Head of caudate nucleus (tissue), 42 donors: ENCODE measurements around the gene CACNA1D.

ENCODE experiments used
- DNase-seq, 42 donors: peaks; one replicate each; pipeline versions ENCODE4 v3.0.0 to v3.0.0-alpha.2; 2020 to 2021; ENCODE audit warnings: mixed read lengths in 7 of 42
- intact Hi-C: fragments of 100-400 bp; cut with DNase I; formaldehyde crosslinking; loops from one replicate; pipeline ENCODE4 v1.15.0; 2022

CACNA1D gene

GRCh38 chr3:53748512-53749271 is 254.3 kb downstream of the CACNA1D start:
- intact Hi-C loops: no loop called here
- peak in 1 of 42 donors; percentile 16 for DNase-seq

- DNase-seq: no peak
- intact Hi-C loops: no loop called here
Observed at GRCh38 chr3:53749448-53749847, 255.0 kb downstream of the CACNA1D start.

GRCh38 chr3:53750253-53751210 is 256.1 kb downstream of the CACNA1D start:
- peak in 4 of 42 donors; percentile 16 to 38 (median 16) for DNase-seq
- intact Hi-C loops: no loop called here

GRCh38 chr3:53753518-53754183 is 259.2 kb downstream of the CACNA1D start:
- intact Hi-C loops: no loop called here
- no peak for DNase-seq

GRCh38 chr3:53754325-53754724 is 259.9 kb downstream of the CACNA1D start:
- DNase-seq: peak in 13 of 42 donors; percentile 9 to 57 (median 29)
- intact Hi-C loops: no loop called here

- intact Hi-C loops: no loop called here
- no peak for DNase-seq
Observed at GRCh38 chr3:53758846-53759245, 264.4 kb downstream of the CACNA1D start.

GRCh38 chr3:53763353-53763752 is 268.9 kb downstream of the CACNA1D start:
- DNase-seq: no peak
- intact Hi-C loops: no loop called here

- intact Hi-C loops: no loop called here
- DNase-seq: no peak
Observed at GRCh38 chr3:53764026-53764775, 269.8 kb downstream of the CACNA1D start.

GRCh38 chr3:53765753-53766152 is 271.3 kb downstream of the CACNA1D start:
- no peak for DNase-seq
- intact Hi-C loops: no loop called here

- intact Hi-C loops: no loop called here
- no peak for DNase-seq
Observed at GRCh38 chr3:53766706-53767105, 272.3 kb downstream of the CACNA1D start.

- DNase-seq: no peak
- intact Hi-C loops: no loop called here
Observed at GRCh38 chr3:53768478-53769459, 274.4 kb downstream of the CACNA1D start.

GRCh38 chr3:53772562-53772961 is 278.2 kb downstream of the CACNA1D start:
- DNase-seq: no peak
- intact Hi-C loops: no loop called here

GRCh38 chr3:53773021-53773436 is 278.6 kb downstream of the CACNA1D start:
- no peak for DNase-seq
- intact Hi-C loops: no loop called here

- peak in 30 of 42 donors; percentile 12 to 70 (median 40) for DNase-seq
- intact Hi-C loops: no loop called here
Observed at GRCh38 chr3:53773611-53774368, 279.4 kb downstream of the CACNA1D start.

- no peak for DNase-seq
- intact Hi-C loops: no loop called here
Observed at GRCh38 chr3:53774414-53774813, 280.0 kb downstream of the CACNA1D start.

- intact Hi-C loops: no loop called here
- no peak for DNase-seq
Observed at GRCh38 chr3:53775018-53775417, 280.6 kb downstream of the CACNA1D start.

- intact Hi-C loops: no loop called here
- no peak for DNase-seq
Observed at GRCh38 chr3:53775834-53776251, 281.4 kb downstream of the CACNA1D start.
